Thymus (tissue), 11 donors: ENCODE results near the gene KRT27. TPM values are rescaled to one million over a fixed set of nuclear protein-coding genes. Genes with fewer than 3 reads are reported as not detected.
"Not testable (repeated sequence)": the region's sequence is repeated elsewhere in the genome, so short reads cannot be mapped to it uniquely, and the experiment has no call there.

ENCODE experiments used
- DNase-seq, 9 donors: peaks; one replicate each; pipeline ENCODE4 v3.0.0-alpha.2; 2013; ENCODE audit warnings: low spot score in 9 of 9, low read depth in 6 of 9, missing footprints in 1 of 9
- H3K27ac ChIP-seq, 2 donors: one replicate each; pipeline ENCODE4 v1.5.1; 2013; ENCODE audit warnings: control low read depth in 1 of 2, low read depth in 1 of 2, low read length in 1 of 2, mild to moderate bottlenecking in 1 of 2, moderate library complexity in 1 of 2
- H3K27me3 ChIP-seq, 2 donors: one replicate each; pipeline ENCODE4 v1.5.1; 2013; ENCODE audit warnings: low read length in 1 of 2; ENCODE audit not compliant: control insufficient read depth in 2 of 2, insufficient read depth in 1 of 2
- H3K36me3 ChIP-seq, 2 donors: one replicate each; pipeline ENCODE4 v1.5.1; 2013; ENCODE audit warnings: low read length in 1 of 2, mild to moderate bottlenecking in 1 of 2, moderate library complexity in 1 of 2; ENCODE audit not compliant: control insufficient read depth in 2 of 2, insufficient read depth in 2 of 2
- H3K4me1 ChIP-seq, 2 donors: one replicate each; pipeline ENCODE4 v1.5.1; 2013; ENCODE audit warnings: low read length in 2 of 2; ENCODE audit not compliant: control insufficient read depth in 2 of 2, insufficient read depth in 2 of 2
- H3K4me3 ChIP-seq, 2 donors: one replicate each; pipeline ENCODE4 v1.5.1; 2013; ENCODE audit warnings: low read length in 2 of 2, control low read depth in 1 of 2, mild to moderate bottlenecking in 1 of 2
- H3K9me3 ChIP-seq, 2 donors: one replicate each; pipeline ENCODE4 v1.5.1; 2013; ENCODE audit warnings: low read length in 1 of 2, mild to moderate bottlenecking in 1 of 2; ENCODE audit not compliant: control insufficient read depth in 2 of 2, insufficient read depth in 1 of 2
- WGBS: extraction: QIAGEN DNeasy Blood & Tissue Kit; methylation state at CpG from one replicate; pipeline ENCODE4 v1.1.7; 2013; 5-methylcytosine and 5-hydroxymethylcytosine counted together
- polyA plus RNA-seq: library from polyadenylated mRNA; stranded (reverse); fragments of 200-250 nt; gene quantifications from one replicate; pipeline ENCODE4 v1.2.3, GENCODE V29; 2013
- total RNA-seq: library from RNA; stranded (reverse); fragments of 120-200 nt; gene quantifications from one replicate; pipeline ENCODE4 v1.2.4, GENCODE V29; 2013
- donor health status: healthy.

Gene KRT27
- total and polyA plus RNA-seq, 2 donors, result 0.14 to 1.3 TPM

DNA sequence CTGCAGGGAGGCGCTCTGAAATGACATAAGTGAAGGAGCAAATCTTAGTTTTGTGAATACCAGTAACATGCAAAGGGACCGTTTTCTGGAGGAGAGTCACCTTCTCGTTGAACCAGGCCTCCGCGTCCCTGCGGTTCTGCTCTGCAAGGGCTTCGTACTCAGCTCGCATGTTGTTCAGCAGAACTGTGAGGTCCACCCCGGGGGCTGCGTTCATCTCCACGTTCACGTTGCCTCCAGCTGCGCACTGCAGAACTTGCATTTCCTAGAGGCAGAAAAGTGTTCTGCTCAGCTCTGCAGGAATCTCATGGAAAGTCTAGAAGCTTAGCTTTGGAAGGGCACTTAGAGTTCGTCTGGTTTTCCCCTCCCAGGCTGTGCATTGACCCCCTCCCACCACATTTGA is 31.3 kb downstream of the KRT27 start:
- Histone ChIP-seq H3K27ac (no peak overlapping the region), H3K4me3 (no peak overlapping the region), H3K36me3 (no peaks in the 10 kb centered on the region), H3K27me3 (peaks cover 0 to 8% of the 10 kb centered on the region in 2 donors), H3K9me3 (no peaks in the 10 kb centered on the region), H3K4me1 (no peaks in the 10 kb centered on the region)
- DNase-seq, result no peak
- 91% methylated on average over 14 of the region's 14 CpGs for WGBS

DNA sequence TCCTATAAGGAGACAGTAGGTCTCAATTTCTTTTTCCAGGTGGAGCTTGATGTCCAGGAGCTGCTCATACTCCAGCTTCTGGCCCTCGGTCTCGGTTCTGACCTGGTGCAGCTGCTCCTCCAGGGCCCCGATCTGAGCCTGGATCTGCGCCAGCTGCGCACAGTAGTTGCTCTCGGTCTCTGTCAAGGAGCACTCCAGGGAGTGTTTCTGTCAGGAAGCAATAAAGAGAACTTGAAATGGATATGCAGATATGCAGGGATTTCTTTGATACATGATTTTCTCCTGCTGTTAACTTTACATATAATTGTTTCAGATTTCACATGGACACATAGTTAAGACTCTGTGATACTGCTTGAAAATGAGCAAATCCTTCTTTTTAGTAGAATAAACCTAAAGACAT is 32.0 kb downstream of the KRT27 start:
- Histone ChIP-seq H3K4me3 (no peak overlapping the region), H3K9me3 (no peaks in the 10 kb centered on the region), H3K4me1 (no peaks in the 10 kb centered on the region), H3K27ac (no peak overlapping the region), H3K27me3 (peaks cover 0 to 10% of the 10 kb centered on the region in 2 donors), H3K36me3 (no peaks in the 10 kb centered on the region)
- DNase-seq, result no peak
- WGBS, result 92% methylated on average over 6 of the region's 6 CpGs

GRCh38 chr17:40748666-40749065 is 33.7 kb downstream of the KRT27 start:
- not testable (repeated sequence) for H3K36me3 ChIP-seq, H3K9me3 ChIP-seq, H3K4me1 ChIP-seq, H3K27ac ChIP-seq, H3K4me3 ChIP-seq, H3K27me3 ChIP-seq, DNase-seq
- WGBS, result 88% methylated on average over 1 of the region's 1 CpG

DNA sequence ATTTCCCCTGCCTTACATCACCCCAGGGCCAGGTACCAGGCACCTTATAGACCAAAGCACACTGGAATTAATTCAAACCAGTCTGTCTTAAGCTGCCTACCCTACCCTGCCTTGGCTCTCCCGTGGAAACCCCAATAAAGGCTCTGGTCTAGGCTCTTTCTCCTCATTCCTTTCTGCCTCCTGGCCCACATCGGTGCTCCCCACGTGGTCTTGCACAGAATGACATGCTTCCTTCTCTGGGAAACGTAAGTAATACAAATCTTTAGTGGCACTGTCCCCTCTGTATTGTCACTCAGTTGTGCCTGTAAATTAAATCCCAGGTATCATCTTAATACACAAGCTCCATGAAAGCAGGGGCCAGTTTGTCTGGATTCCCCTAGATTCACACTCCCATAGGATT is 43.8 kb downstream of the KRT27 start:
- Histone ChIP-seq H3K36me3 (no peaks in the 10 kb centered on the region), H3K4me1 (no peaks in the 10 kb centered on the region), H3K4me3 (no peak overlapping the region), H3K9me3 (no peaks in the 10 kb centered on the region), H3K27ac (no peak overlapping the region), H3K27me3 (peaks cover 2 to 12% of the 10 kb centered on the region in 2 donors)
- 60% methylated on average over 4 of the region's 4 CpGs for WGBS
- no peak for DNase-seq

- Histone ChIP-seq H3K4me3 (no peak overlapping the region), H3K27me3 (peaks cover 0 to 6% of the 10 kb centered on the region in 2 donors), H3K36me3 (no peaks in the 10 kb centered on the region), H3K4me1 (no peaks in the 10 kb centered on the region), H3K9me3 (no peaks in the 10 kb centered on the region), H3K27ac (no peak overlapping the region)
- DNase-seq, result no peak
- WGBS, result 78% methylated on average over 1 of the region's 1 CpG
Observed at GRCh38 chr17:40735016-40735415, 47.3 kb downstream of the KRT27 start.

- DNase-seq, result no peak
- WGBS, result 95% methylated on average over 6 of the region's 6 CpGs
- H3K9me3 ChIP-seq, result no peaks in the 10 kb centered on the region
- no peak overlapping the region for H3K27ac ChIP-seq
- H3K4me1 ChIP-seq, result no peaks in the 10 kb centered on the region
- H3K4me3 ChIP-seq, result no peak overlapping the region
- H3K27me3 ChIP-seq, result peaks cover 0 to 6% of the 10 kb centered on the region in 2 donors
- H3K36me3 ChIP-seq, result no peaks in the 10 kb centered on the region
Observed at GRCh38 chr17:40734018-40734417, 48.3 kb downstream of the KRT27 start.

- H3K27me3 ChIP-seq, result no peaks in the 10 kb centered on the region
- H3K27ac ChIP-seq, result no peak overlapping the region
- no peaks in the 10 kb centered on the region for H3K36me3 ChIP-seq
- H3K4me1 ChIP-seq, result no peaks in the 10 kb centered on the region
- DNase-seq, result no peak
- no peaks in the 10 kb centered on the region for H3K9me3 ChIP-seq
- 83% methylated on average over 1 of the region's 1 CpG for WGBS
- no peak overlapping the region for H3K4me3 ChIP-seq
Observed at GRCh38 chr17:40730970-40731369, 51.4 kb downstream of the KRT27 start.

DNA sequence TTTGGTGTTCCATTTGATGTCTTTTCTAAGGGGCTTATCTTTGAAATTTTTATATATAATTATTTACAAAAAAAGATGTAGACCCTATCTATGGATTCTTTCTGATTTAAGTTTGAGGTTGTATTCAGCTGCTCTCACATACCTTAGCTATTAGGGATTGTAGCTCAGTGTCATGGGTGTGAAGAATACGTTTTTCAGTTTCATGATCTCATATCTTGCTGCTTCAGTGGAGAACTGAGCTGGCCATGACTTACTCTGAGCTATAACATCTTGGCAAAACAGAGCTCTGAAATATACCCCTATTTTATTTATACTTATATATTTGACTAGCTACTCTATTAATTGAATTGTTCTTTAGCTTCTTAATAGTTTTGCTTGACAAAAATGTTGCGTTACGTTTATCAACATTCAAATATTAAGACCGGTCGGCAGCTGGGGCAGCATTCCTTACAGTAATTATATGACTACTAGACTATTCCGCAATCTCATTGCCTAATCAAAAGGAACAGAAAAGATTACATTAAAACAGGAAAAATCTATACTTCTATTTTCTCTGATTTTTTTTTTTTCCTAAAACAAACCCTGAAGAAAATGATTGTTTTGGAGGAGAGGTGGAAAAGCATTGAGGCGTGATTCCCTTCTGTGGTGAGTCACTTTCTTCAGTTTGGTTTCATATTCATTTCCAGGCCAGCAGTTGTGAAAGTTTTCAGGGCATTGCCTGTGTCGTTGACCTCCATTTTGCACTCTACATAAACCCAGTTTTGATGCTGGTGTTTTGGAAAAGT is 54.7 kb downstream of the KRT27 start:
- no peak for DNase-seq
- Histone ChIP-seq H3K27me3 (peaks cover 0 to 3% of the 10 kb centered on the region in 2 donors), H3K36me3 (no peaks in the 10 kb centered on the region), H3K27ac (no peak overlapping the region), H3K4me1 (no peaks in the 10 kb centered on the region), H3K9me3 (no peaks in the 10 kb centered on the region), H3K4me3 (no peak overlapping the region)
- 86% methylated on average over 8 of the region's 8 CpGs for WGBS

GRCh38 chr17:40726919-40727318 is 55.4 kb downstream of the KRT27 start:
- WGBS, result 78% methylated on average over 2 of the region's 2 CpGs
- Histone ChIP-seq H3K36me3 (no peaks in the 10 kb centered on the region), H3K4me3 (no peak overlapping the region), H3K4me1 (no peaks in the 10 kb centered on the region), H3K27me3 (peaks cover 0 to 3% of the 10 kb centered on the region in 2 donors), H3K27ac (no peak overlapping the region), H3K9me3 (no peaks in the 10 kb centered on the region)
- peak in 2 of 9 donors; percentile 0 to 1 for DNase-seq
